Stimulated activated CD4-positive, alpha-beta T cell treated with anti-CD3 and anti-CD28 coated beads, Interleukin-1b, Interleukin-23, amount 100 ng/mL, for 24 hours (primary cell): ENCODE results near the gene PPP1R27.

Source experiments
- DNase-seq, 4 experiments: peaks; one replicate each; pipeline ENCODE4 v3.0.0-alpha.2; 2020; ENCODE audit warnings: low read depth in 4 of 4, low spot score in 1 of 4

Gene PPP1R27

GRCh38 chr17:81863123-81863675 is 28.3 kb upstream of the PPP1R27 start:
- DNase-seq, result no peak

DNA sequence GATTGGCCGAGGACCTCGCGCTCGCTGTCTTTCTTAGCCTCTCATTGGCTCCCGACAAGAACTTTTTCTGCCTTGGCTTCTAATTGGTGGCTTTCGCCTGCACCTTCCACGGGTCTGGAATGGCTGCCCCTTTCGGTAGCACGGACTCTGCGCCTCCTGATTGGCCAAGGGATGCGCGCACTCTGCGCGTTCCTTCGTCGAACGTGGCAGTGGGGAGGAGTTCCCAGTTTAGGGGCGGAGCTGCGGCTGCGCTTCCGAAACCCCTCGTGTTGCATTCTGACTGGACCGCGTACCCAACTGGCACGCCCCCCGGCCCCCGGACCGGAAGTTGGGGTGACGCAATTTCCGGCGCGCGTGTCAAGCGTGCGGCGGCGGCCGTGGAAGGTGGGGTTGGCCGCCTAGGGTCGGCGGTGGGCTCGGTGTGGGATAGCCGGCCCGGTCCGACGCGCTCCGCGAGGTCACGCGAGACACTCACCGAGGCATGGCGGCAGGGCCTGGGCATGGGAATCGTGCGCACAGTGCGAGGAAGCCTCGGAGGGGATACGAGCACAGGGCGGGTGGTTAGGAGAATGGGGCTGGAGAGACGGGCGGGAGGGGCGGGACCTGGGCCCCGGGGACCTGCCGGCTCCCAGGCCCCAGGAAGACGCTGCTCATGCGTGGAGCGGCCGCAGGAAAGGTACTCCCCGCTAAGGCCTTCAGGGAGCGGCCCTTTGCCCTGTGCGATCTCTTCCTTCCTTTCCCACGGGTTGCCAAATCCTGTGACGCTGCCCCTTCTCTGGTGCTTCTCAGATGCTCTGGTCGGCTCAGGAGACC is 26.1 kb upstream of the PPP1R27 start:
- DNase-seq, result peak; percentile 98 to 99 (median 98)

DNA sequence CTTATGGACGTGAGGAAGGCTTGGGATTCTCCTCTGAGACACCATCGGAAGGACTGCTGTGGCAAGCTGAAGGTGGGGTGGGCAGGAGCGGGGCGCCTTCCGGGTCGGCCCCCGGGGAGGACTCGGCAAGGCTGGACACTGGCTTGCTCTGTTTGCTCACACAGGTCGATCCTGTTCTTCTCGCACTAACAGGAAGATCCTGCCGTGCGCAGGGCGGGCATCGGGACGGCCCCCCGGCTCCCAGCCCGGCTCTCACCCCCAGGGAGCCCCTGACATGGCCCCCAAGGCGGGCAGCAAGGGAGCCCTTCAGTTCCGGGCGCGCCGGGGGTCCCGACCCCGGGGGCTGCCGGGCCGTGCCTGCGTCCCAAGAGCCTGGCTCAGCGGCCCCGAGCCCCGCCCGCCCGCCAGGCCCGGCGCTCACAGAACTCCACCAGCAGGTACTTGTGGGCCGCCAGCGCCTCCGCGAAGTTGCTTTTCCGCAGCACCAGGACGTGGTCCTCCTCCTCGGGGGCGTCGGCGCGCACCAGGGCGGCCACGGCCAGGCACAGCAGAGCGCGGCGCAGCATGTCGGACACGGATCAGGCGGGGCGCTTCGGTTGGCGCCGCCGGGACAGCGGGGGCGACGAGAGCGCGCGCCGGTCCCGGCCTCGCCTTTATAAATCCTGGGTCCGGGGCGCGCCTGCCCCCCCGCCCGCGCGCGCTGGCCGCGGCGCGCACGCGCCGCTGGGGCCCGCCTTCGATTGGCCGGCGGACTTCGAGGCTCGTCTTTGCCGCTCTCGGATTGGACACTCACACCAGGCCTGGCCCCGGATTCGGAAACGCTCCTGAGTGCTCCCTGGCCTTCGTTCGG is 25.3 kb upstream of the PPP1R27 start, which contains the start of gene P4HB:
TSS of gene P4HB (minus strand) at position 630 of the 850 bp plus-strand sequence. CDS start at position 566, 64 bp downstream.
- DNase-seq, result peak in 2 of 4 experiments; percentile 82 to 91

- DNase-seq, result no peak
These were observed 24.4 kb upstream of the PPP1R27 start for GRCh38 chr17:81858967-81859905.

DNA sequence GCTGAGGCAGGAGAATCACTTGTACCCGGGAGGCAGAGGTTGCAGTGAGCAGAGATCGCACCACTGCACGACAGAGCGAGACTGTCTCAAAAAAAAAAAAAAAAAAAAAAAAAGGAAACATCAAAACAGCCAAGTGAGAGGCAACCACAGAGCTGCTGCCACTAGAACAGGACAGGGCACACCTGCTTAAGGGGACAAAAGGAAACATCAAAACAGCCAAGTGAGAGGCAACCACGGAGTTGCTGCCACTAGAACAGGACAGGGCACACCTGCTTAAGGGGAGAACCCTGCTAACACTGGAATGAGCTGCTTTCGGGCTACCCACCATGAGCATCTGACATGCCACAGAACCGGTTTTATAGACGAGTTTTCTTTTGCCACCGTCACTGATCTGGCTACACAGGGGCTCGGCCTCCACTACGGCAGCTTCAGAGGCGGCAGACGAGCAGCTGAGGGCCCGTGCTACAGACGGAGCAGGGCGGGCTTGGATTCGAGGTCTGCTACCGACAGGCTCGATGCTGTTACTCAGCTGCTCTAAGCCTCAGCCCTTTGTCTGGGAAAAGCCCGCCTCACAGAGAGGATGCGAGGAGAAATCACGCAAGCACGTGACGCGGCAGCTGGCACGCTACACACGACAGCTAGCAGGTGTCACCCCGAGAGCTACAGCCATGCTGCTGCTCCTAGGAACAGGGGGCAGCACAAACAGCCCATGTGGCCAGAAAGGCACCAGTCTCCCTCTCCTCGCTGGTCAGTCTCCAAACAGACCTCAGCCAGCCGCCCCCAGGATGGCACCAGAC is 23.5 kb upstream of the PPP1R27 start:
- DNase-seq, result no peak

DNA sequence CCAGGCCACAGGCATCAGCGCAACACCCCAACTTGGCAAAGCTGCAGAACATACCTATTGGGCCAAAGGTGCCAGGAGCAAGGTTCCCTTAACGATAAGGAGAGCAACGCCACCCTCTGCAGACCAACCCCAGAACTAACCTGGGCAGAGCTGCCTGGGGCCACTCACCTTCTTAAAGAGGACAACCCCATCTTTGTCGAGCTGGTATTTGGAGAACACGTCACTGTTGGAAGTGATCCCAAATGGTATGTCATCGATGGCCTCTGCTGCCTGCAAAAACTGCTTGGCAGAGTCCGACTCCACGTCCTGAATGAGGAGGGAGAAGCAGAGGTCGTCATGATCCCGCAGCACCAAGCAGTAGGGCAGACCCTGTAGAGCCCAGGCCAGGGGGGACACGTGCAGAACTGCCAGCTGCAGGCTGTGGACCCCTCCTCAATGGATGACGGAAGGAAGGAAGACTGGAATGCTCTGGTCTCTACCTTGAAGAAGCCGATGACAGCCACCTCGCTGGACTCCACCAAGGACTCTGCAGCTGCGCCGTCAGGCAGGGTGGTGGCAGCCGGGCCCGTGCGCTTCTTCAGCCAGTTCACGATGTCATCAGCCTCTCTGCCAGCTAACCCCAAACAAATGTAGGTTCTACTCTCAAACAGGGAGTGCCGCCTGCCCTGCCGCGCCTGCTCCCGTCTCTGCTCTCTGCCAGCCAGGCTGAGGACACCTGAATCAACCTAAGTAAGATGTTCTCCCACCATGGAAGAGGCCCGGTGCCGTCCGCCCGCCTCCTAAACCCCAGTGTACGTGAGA is 20.3 kb upstream of the PPP1R27 start:
- no peak for DNase-seq

DNA sequence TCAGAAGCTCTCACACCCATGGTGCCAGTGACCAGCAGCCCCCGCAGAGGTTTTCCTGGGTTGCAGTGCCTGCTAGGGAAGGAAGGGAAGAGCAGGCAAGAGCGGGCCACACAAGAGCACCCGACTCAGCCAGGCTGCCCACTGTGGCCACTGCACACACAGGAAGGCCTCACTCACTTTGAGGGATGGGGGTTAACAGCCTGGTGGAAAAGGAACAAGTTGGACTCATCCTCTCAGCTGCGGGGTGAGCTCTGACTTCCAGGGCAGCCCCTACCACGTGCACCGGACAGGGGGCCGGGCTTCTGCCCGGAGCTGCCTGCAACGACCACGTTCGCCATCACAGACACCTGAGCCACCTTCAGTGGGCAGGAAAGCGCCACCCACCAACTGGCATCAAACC is 17.4 kb upstream of the PPP1R27 start:
- no peak for DNase-seq

DNA sequence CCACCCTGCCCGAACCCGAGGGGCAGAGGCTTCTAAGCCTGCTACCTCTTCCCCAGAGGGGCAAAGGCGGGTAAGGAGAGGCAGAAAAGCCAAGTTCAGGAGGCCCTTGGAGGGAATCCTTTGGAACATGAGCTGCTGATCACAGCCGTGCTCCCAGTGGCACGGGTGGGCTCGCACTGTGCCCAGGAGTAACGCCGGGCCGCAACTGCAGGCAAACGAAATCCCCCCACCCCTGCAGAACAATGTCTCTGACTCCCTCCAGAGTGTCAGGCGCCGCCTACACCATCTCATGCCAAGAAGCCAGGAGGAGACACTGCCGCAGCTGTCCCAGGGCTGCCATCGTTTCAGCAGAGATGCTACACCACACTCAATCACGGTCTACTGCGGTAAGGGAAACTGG is 16.6 kb upstream of the PPP1R27 start:
- DNase-seq, result no peak

GRCh38 chr17:81849457-81849856 is 14.6 kb upstream of the PPP1R27 start:
- DNase-seq, result no peak

DNA sequence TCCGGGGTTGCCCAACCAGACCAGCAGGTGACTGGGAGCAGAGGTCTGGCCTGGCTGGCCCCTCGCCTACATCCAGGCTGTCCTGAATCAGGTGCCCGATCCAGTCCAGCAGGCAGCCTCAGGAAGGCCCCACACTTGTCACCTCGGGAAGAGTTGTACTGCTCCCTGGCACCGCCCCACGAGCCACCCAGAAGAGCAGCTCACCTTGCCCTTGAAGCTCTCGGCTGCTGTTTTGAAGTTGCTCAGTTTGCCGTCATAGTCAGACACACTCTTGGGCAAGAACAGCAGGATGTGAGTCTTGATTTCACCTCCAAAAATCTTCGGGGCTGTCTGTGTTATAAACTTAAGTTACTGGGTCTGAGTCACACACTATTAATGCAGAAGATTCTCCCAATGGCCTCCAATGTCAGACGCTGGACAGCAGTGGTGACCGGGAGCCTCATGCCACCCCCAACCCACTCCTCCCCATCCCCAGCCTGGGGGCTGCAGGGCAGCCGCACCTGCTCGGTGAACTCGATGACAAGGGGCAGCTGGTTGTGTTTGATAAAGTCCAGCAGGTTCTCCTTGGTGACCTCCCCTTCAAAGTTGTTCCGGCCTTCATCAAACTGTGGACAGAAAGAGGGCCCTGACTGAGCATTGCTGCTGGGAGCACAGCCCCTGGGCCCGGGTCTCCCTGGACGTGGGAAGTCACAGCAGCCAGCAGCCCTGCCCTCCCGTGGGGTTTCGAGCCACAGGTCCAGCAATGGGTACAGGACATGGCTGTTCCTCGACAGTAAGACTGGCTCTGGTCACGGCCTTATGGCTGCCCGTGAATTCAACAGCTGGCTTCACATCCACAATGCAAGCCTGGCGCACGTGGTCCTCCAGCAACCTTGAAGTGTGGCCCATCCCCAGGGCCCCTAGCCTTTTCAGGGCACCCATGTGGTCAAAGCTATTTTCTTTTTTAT is 12.2 kb upstream of the PPP1R27 start:
- no peak for DNase-seq

DNA sequence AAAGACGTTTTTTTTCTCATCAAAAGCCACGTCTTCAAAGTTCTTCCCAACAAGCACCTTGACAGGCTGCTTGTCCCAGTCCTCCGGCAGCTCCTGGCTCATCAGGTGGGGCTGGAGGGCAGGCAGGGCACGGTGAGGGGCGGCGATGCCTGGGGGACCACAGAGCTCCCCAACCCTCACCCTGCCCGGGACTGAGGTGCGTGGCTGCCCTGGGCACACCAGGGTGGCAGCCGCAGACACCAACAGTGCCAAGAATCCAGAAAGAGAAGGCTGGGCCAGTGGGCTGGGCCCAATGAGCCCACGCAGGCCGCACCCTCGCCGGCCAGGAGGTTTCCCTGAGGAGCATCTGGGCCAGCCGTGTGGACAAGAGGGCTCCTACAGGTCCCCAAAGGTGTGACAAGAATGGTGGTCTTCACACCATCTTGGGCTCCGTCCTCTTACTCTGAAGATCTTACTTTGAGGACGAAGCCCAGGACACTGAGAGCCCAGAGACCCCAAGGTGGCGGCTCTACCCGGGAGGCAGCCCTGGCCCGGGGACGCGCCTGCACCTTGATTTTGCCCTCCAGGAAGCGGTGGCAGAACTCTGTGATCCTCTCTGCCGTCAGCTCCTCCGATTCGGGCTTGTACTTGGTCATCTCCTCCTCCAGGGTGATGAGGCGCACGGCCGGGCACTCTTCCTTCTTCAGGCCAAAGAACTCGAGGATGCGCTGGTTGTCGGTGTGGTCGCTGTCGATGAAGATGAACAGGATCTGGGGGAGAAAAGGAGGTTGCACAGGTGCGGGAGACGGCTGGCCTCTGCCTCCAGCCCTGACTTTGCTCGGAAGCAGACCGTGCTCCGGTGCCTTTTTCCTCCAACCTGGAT is 11.3 kb upstream of the PPP1R27 start:
- no peak for DNase-seq

DNA sequence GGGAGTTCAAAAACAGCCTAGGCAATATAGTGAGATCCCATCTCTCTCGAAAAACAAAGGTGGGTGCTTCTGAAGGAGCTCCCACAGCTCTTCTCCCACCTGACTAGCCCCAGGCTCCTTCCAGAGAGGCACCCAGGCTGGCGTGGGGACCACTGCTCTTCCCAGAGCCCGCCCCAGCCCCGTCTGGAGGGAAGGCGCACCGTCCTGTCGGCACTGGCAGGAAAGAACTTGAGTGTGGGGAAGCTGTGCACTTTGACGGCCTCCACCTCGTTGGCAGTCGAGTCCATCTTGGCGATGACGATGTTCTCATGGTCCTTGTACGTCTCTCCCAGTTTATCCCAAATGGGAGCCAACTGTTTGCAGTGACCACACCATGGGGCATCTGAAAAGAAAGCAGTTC is 10.5 kb upstream of the PPP1R27 start:
- DNase-seq, result no peak

DNA sequence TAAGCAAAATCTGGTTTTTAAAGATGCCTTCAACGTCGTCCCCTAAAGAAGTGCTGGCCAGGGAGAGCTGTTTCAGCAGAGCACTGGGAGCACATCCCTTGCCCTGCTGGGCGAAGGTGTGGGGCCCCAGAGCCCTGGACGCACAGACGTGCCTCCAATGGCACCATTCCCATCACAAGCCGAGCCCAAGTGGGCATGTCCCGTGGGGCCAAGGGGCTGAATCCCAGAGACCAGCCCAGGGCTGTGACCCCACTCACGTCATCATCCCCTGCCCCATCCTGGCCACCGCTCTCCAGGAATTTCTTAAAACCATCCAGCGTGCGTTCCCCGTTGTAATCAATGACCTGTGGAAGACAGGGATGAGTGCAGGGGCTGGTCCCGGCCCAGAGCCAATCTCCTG is 10.0 kb upstream of the PPP1R27 start:
- no peak for DNase-seq

DNA sequence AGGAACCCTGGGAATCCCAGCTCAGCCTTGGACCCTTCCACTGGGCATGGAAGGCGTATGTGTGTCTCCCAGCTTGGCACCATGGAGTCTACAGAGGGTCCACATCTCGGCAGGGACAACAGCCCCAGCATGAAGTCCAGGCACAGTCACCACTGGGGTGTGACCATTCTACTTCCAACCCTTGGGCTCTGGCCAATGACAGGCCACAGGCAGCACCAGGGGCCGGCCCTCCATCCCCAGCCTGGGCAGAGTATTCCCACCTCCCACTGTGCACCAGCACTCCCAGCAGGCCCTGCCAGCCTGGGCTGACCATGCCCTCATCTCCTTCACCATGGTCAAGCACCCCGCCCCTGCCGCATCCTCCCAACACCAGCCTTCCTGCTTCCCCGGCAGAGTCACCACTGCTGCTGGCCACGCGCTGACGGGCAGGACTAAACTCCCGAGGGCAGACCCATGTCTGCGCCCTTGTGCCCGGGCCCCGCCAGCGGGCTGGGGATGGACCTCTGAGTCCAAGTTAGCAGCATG is 9.5 kb upstream of the PPP1R27 start:
- DNase-seq, result no peak

- no peak for DNase-seq
These were observed 9.0 kb upstream of the PPP1R27 start for GRCh38 chr17:81843713-81844326.

DNA sequence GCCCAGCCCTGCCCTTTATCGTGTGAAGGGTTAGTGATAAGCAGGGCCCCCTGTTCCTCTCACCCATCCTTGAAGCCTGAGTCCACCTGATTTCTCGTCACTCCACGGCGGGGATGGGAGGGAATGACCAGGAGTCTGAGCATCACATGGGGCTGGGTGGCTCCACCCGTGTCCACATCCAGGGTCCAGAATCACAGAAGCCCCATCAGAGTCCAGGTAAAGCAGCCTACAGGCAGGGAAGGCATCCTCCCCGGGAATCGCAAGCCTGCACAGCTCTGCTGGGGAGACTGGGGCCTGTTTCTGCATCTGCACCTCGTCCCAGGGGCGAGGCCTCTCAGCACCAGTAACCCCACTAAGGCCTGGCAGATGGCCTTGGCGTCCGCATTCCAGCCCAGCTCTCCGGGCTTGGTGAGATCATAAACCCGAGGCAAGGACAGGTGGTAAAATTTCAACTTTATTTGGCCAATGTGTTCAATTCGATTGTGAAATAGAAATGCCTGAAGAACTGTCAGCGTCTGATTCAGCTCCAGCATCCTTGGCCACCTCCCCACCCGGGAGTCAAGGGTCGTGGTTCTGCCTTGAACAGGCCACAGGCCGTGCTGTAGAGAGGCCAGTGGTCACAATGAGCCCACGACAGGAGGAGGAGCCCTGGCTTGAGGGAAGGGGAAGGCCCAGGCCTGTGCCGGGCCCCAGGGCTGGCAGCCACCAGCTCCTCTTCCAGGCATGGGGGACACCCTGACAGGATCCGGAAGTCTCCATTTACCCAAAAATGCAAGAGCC is 8.1 kb upstream of the PPP1R27 start:
- no peak for DNase-seq
